Measurements from ENCODE around the gene GFER. TPM values are rescaled to one million over a fixed set of nuclear protein-coding genes. Genes with fewer than 3 reads are reported as not detected.
"Not testable (repeated sequence)": the region's sequence is repeated elsewhere in the genome, so short reads cannot be mapped to it uniquely, and the experiment has no call there.

GFER gene
- total and polyA plus RNA-seq, 7 experiments from 2014 or later = 14.0 to 30.8 (median 19.6) TPM

GRCh38 chr16:2033057-2033908 lies 49.3 kb downstream of the GFER start:
- H3K36me3 ChIP-seq (ENCODE audit: control insufficient read depth in 2 of 3, insufficient read depth in 3 of 3, low read length in 3 of 3) = no peaks in the 10 kb centered on the region
- CTCF ChIA-PET = no interaction called here
- H3K4me3 ChIP-seq (ENCODE audit: low read length) = no peak overlapping the region
- POLR2A ChIA-PET = interaction anchor here (1.6 kb wide), 1 partner anchor 107 kb away, joined by 4 read pairs; no protein-coding TSS in a partner anchor
- DNase-seq = no peak
- no peaks in the 10 kb centered on the region for H3K36me3 Mint-ChIP-seq
- intact Hi-C loops (cut with micrococcal nuclease) = no loop called here
- H3K4me1 ChIP-seq (ENCODE audit: control insufficient read depth in 2 of 2, insufficient read depth in 2 of 2, low read length in 2 of 2) = no peaks in the 10 kb centered on the region
- no peak overlapping the region for H3K27ac ChIP-seq (ENCODE audit: low read depth, low read length)
- peak overlapping the region in 1 of 10 donors; percentile 28 for H3K4me3 Mint-ChIP-seq
- H3K27me3 Mint-ChIP-seq = peaks cover 0 to 6% (median 0%) of the 10 kb centered on the region in 5 donors
- peaks cover 0 to 9% (median 0%) of the 10 kb centered on the region in 7 donors for H3K4me1 Mint-ChIP-seq
- peak; percentile 57 for ATAC-seq
- H3K27ac Mint-ChIP-seq = peak overlapping the region in 1 of 9 donors; percentile 57
- peaks cover 0 to 1% (median 0%) of the 10 kb centered on the region in 11 donors for H3K9me3 Mint-ChIP-seq
- H3K27me3 ChIP-seq (ENCODE audit: control insufficient read depth in 2 of 2, insufficient read depth in 2 of 2, low read length in 2 of 2) = no peaks in the 10 kb centered on the region
- no peaks in the 10 kb centered on the region for H3K9me3 ChIP-seq (ENCODE audit: control insufficient read depth in 2 of 3, low read length in 3 of 3)

GRCh38 chr16:2033909-2034695 lies 50.1 kb downstream of the GFER start:
- intact Hi-C loops (cut with micrococcal nuclease); H3K4me1 ChIP-seq (ENCODE audit: control insufficient read depth in 2 of 2, insufficient read depth in 2 of 2, low read length in 2 of 2); ATAC-seq; DNase-seq; POLR2A ChIA-PET; H3K9me3 ChIP-seq (ENCODE audit: control insufficient read depth in 2 of 3, low read length in 3 of 3); CTCF ChIA-PET; H3K27ac ChIP-seq (ENCODE audit: low read depth, low read length); H3K4me3 ChIP-seq (ENCODE audit: low read length); H3K27me3 Mint-ChIP-seq; H3K4me1 Mint-ChIP-seq; H3K27me3 ChIP-seq (ENCODE audit: control insufficient read depth in 2 of 2, insufficient read depth in 2 of 2, low read length in 2 of 2); H3K36me3 ChIP-seq (ENCODE audit: control insufficient read depth in 2 of 3, insufficient read depth in 3 of 3, low read length in 3 of 3); H3K9me3 Mint-ChIP-seq; H3K36me3 Mint-ChIP-seq: not testable (repeated sequence)
- Mint-ChIP-seq H3K4me3 (peak overlapping the region in 1 of 10 donors; percentile 4), H3K27ac (peak overlapping the region in 1 of 9 donors; percentile 57)

GRCh38 chr16:2034696-2035430 lies 50.9 kb downstream of the GFER start:
- Mint-ChIP-seq H3K4me3 (no peak overlapping the region), H3K9me3 (peaks cover 0 to 1% (median 0%) of the 10 kb centered on the region in 11 donors), H3K4me1 (peaks cover 0 to 4% (median 0%) of the 10 kb centered on the region in 7 donors), H3K27me3 (no peaks in the 10 kb centered on the region), H3K27ac (no peak overlapping the region), H3K36me3 (no peaks in the 10 kb centered on the region)
- H3K9me3 ChIP-seq (ENCODE audit: control insufficient read depth in 2 of 3, low read length in 3 of 3) = no peaks in the 10 kb centered on the region
- H3K27me3 ChIP-seq (ENCODE audit: control insufficient read depth in 2 of 2, insufficient read depth in 2 of 2, low read length in 2 of 2) = no peaks in the 10 kb centered on the region
- ChIA-PET CTCF (no interaction called here), POLR2A (no interaction called here)
- DNase-seq (no peak), ATAC-seq (no peak)
- intact Hi-C loops (cut with micrococcal nuclease) = no loop called here
- no peak overlapping the region for H3K4me3 ChIP-seq (ENCODE audit: low read length)
- peaks cover 0 to 3% (median 0%) of the 10 kb centered on the region in 3 experiments for H3K36me3 ChIP-seq (ENCODE audit: control insufficient read depth in 2 of 3, insufficient read depth in 3 of 3, low read length in 3 of 3)
- no peak overlapping the region for H3K27ac ChIP-seq (ENCODE audit: low read depth, low read length)
- H3K4me1 ChIP-seq (ENCODE audit: control insufficient read depth in 2 of 2, insufficient read depth in 2 of 2, low read length in 2 of 2) = no peaks in the 10 kb centered on the region

GRCh38 chr16:2035431-2036199 lies 51.6 kb downstream of the GFER start:
- Histone ChIP-seq H3K27ac (ENCODE audit: low read depth, low read length) (no peak overlapping the region), H3K4me3 (ENCODE audit: low read length) (no peak overlapping the region), H3K9me3 (ENCODE audit: control insufficient read depth in 2 of 3, low read length in 3 of 3) (no peaks in the 10 kb centered on the region), H3K4me1 (ENCODE audit: control insufficient read depth in 2 of 2, insufficient read depth in 2 of 2, low read length in 2 of 2) (no peaks in the 10 kb centered on the region), H3K36me3 (ENCODE audit: control insufficient read depth in 2 of 3, insufficient read depth in 3 of 3, low read length in 3 of 3) (peaks cover 0 to 4% (median 0%) of the 10 kb centered on the region in 3 experiments), H3K27me3 (ENCODE audit: control insufficient read depth in 2 of 2, insufficient read depth in 2 of 2, low read length in 2 of 2) (no peaks in the 10 kb centered on the region)
- no peak for DNase-seq
- no peak for ATAC-seq
- intact Hi-C loops (cut with micrococcal nuclease) = no loop called here
- peaks cover 0 to 1% (median 0%) of the 10 kb centered on the region in 11 donors for H3K9me3 Mint-ChIP-seq
- H3K4me3 Mint-ChIP-seq = no peak overlapping the region
- H3K36me3 Mint-ChIP-seq = no peaks in the 10 kb centered on the region
- POLR2A ChIA-PET = no interaction called here
- peaks cover 0 to 4% (median 0%) of the 10 kb centered on the region in 7 donors for H3K4me1 Mint-ChIP-seq
- no peak overlapping the region for H3K27ac Mint-ChIP-seq
- CTCF ChIA-PET = interaction anchor here (0.5 kb wide), 1 partner anchor 11 kb away, joined by 3 read pairs; no protein-coding TSS in a partner anchor
- no peaks in the 10 kb centered on the region for H3K27me3 Mint-ChIP-seq

GRCh38 chr16:2036200-2036966 lies 52.4 kb downstream of the GFER start:
- DNase-seq (no peak), ATAC-seq (no peak)
- no peaks in the 10 kb centered on the region for H3K36me3 Mint-ChIP-seq
- ChIA-PET CTCF (no interaction called here), POLR2A (no interaction called here)
- no peaks in the 10 kb centered on the region for H3K9me3 ChIP-seq (ENCODE audit: control insufficient read depth in 2 of 3, low read length in 3 of 3)
- H3K27ac ChIP-seq (ENCODE audit: low read depth, low read length) = no peak overlapping the region
- intact Hi-C loops (cut with micrococcal nuclease) = no loop called here
- H3K4me1 ChIP-seq (ENCODE audit: control insufficient read depth in 2 of 2, insufficient read depth in 2 of 2, low read length in 2 of 2) = no peaks in the 10 kb centered on the region
- H3K36me3 ChIP-seq (ENCODE audit: control insufficient read depth in 2 of 3, insufficient read depth in 3 of 3, low read length in 3 of 3) = peaks cover 0 to 4% (median 0%) of the 10 kb centered on the region in 3 experiments
- H3K9me3 Mint-ChIP-seq = peaks cover 0 to 1% (median 0%) of the 10 kb centered on the region in 11 donors
- no peaks in the 10 kb centered on the region for H3K27me3 Mint-ChIP-seq
- no peaks in the 10 kb centered on the region for H3K27me3 ChIP-seq (ENCODE audit: control insufficient read depth in 2 of 2, insufficient read depth in 2 of 2, low read length in 2 of 2)
- peaks cover 0 to 4% (median 0%) of the 10 kb centered on the region in 7 donors for H3K4me1 Mint-ChIP-seq
- H3K4me3 ChIP-seq (ENCODE audit: low read length) = no peak overlapping the region
- H3K27ac Mint-ChIP-seq = no peak overlapping the region
- H3K4me3 Mint-ChIP-seq = no peak overlapping the region
